GM21786 (cell line): Measurements from ENCODE around the gene ZNF337.
"Not testable (repeated sequence)": the region's sequence is repeated elsewhere in the genome, so short reads cannot be mapped to it uniquely, and the experiment has no call there.

Experiments used
- ATAC-seq: cut with Tn5 transposase; IDR thresholded peaks from one replicate; pipeline ENCODE4 v1.9.1; 2021; ENCODE audit not compliant: unreplicated experiment

The ZNF337 gene

DNA sequence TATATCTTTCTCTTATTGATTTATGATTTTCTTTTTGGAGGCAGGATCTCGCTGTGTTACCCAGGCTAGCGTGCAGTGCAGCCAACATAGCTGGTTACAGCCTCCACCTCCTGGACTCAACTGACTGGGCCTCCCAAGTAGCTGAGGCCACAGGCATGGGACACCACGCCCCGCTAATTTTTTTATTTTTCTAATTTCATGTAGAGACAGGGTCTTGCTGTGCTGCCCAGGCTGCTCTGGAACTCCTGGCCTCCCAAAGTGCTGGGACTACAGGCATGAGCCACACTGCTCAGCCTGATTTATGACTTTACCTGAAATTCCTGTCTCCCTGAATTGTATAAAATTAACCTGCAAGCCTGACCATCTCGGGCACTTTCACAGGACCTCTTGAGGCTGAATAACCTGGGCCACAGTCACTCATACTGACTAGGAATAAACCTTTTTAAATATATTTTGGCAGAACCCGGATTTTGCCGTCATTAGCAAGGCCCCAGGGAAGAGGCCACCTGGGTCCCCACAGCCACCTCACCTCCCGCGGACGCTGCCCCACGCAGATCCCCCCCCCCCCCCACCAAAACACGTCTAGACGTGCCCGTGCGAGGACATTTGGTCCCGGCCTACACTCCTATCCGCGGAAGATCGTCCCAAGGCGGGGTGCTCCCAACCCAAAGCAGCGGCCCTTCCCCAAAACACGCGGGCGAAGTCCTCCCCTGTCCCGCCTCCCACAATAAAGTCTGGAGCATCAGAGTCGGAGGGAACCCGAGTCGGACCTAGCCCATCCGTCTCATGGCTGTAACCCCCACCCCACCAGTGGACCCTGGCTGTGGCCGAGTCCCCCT lies 902 bp downstream of the ZNF337 start:
- peak; percentile 0 for ATAC-seq

GRCh38 chr20:25692499-25692898 lies 4.2 kb downstream of the ZNF337 start:
- ATAC-seq, result no peak

DNA sequence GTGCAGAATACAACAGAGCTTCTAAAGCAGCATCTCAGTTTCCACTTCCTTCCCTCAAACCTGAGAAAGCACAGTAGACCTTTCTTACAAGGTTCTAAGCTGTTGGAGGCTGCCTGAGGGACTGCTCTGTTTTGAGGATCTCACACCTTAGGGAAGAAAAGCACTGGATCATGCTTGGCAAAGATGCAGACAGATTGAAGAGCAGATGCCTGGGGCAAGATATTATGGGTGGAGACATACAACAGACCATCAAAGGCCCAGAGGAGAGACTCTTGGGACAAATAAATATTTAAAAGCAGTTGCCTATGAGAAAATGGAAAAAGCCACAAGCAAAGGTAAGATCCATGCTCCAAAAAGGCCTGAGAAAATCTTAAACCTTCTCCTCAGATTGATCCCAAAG lies 6.2 kb downstream of the ZNF337 start:
- ATAC-seq, result no peak

DNA sequence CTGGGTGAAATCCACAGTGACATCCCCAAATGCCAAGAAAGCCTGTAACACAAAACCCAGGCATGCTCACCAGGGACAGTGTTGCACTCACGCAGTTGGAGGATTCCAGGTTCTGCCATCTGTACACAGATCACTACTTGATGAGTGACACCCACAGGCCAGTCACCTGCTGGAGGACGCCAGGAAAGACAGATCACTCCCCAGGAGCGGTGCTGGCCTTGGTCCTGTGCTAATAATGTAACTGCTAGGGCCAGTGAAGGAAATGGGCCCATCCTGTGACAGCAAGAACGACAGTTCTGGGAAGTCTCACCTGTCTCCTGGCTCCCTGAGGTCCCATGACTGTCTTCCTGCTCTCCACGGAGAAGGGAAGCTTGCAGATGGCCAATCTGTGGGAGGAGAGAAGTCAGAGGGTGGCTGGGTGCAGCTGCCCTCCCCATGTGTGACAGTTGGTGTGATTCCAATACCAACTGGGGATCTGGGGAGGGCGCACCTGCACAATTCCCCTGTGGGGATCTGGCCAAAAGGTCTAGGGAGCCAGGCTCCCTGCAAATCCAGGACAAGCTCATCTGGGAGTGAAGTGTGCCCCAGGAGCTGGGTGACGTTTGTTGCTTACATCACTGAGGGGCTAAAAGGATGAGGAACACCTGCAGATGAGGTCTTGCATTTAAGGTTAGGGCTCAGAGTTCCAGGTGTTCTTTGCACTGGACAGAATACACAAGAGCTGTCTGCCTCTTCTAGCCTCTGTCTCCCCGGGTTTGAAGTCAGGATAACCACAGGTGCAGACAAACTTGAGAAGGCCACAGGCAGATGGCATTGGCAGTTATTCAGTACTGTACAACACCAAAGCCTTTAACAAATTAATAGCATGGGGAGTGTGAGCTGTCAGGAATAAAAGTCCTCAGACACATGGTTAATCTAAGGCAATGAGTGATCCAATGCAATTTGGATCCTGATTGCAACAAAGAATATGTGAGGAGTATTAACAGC lies 10.3 kb downstream of the ZNF337 start:
- peak; percentile 6 for ATAC-seq

- peak; percentile 92 for ATAC-seq
These were observed 11.2 kb downstream of the ZNF337 start for GRCh38 chr20:25685276-25686080.

- ATAC-seq, result not testable (repeated sequence)
These were observed 12.8 kb downstream of the ZNF337 start for GRCh38 chr20:25683826-25684225.

- no peak for ATAC-seq
These were observed 13.6 kb downstream of the ZNF337 start for GRCh38 chr20:25683050-25683449.

- ATAC-seq, result no peak
These were observed 20.4 kb downstream of the ZNF337 start for GRCh38 chr20:25676164-25676809.

DNA sequence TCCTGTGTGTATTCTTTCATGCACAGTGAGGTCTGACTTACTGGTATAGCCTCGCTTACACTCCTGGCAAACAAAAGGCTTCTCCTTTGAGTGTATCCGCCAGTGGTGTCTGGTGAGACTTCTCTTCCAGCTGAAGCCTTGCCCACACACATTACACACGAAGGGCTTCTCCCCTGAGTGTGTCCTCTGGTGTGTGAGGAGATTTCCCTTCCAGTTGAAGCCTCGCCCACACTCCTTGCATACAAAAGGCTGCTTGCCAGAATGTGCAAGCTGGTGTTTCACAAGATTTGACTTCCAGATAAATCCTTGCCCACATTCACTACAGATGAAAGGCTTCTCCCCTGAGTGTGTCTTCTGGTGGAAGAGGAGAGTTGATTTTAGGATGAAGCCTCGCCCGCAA lies 21.5 kb downstream of the ZNF337 start:
- no peak for ATAC-seq

- ATAC-seq, result no peak
These were observed 23.9 kb downstream of the ZNF337 start for GRCh38 chr20:25672659-25673235.

DNA sequence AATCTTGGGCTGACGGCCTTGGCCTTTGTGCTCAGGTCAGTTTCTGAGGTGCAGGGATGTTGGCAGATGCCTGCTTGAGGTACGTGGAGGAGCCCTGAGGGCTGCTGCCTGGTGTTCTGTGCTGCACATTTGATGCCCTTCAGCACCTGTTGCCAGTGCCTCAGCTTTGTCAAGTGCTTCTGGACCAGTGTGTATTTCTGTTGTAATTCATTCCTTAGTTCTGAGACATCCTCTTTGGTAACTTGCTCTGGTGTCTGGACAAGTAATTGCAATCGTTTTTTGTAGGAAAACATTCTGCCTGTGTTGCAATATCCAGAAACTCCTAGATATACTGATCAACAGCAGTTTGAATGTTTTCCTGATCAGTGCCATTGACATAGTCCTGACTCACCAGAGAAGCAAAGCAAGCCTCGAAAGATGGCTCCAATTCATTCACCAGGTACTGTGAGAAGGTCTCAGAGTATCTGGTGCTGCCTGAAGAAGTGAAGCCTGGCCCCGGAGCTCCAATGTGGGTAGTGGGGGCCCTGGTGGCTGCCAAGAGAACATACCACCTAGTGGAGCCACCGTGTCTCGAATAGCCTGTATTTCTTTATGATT lies 26.7 kb downstream of the ZNF337 start:
- no peak for ATAC-seq

- no peak for ATAC-seq
These were observed 28.2 kb downstream of the ZNF337 start for GRCh38 chr20:25668446-25668845.

GRCh38 chr20:25659999-25660398 lies 36.7 kb downstream of the ZNF337 start:
- no peak for ATAC-seq

DNA sequence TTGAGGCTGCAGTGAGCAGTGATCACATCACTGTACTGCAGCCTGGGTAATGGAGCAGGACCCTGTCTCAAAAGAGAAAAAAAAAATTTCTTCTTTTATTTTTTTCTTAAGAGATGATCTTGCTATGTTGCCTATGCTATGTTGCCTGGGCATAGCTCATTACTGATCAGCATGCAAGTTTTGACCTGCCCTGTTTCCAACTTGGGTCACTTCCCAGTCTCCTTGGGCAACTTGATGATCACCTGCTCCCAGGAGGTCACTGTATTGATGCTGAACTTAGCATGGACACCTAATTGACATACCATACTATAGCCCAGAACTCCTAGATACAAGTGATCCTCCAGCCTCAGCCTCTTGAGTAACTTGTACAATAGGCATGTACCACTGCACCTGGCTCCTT lies 42.2 kb downstream of the ZNF337 start:
- ATAC-seq, result no peak

- ATAC-seq, result not testable (repeated sequence)
These were observed 43.8 kb downstream of the ZNF337 start for GRCh38 chr20:25652866-25653265.

DNA sequence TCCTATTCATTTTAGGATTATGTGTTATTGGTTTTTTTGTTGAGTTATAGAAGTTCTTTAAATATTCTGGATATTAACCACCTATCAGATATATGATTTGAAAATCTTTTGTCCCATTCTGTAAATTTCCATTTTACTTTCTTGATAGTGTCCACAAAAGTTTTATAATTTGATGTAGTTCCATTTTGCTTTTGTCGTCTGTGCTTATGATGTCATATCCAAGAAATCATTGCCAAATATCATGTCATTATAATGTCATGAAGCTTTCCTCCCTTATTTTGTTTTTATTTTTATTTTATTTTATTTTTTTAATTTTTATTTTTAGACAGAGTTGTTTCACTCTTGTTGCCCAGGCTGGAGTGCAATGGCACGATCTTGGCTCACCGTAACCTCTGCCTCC lies 51.8 kb downstream of the ZNF337 start:
- no peak for ATAC-seq

DNA sequence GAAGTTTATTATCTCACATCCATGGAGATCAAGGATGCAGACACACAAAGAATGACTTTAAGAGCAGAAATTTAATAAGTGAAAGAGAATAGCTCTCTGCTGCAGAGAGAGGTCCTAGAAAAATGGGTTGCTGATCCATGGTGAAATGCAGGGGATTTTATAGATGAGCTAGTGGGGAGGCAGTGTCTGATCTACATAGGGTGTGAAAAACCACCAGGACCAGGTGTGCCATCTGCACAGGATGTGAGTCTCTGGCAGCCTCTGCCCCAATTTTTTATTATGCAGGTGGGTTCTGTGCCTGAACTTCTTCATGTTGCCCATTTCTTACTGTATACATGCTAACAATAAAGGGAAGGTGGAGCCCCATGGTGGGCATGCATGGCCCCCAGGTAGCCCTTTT lies 52.9 kb downstream of the ZNF337 start:
- no peak for ATAC-seq

DNA sequence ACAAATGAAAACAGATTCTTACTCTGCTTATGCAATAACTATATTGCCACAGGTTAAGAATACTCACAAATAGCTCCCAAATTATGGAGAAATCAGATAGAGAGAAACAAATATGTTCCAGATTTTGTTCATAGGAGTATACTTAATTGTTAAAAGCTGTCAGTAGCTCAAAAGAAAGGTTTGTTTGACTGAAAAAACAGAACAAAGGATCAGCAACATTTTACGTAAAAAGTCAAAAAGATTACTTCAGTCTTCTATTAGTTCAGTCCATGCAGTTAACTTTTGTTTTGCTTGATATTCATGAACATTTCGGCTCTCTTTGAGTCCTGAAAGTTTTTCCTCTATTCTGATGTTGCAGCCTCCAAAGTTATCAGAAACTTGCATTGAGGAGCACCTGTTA lies 59.4 kb downstream of the ZNF337 start:
- ATAC-seq, result no peak

GRCh38 chr20:25632940-25633790 lies 63.5 kb downstream of the ZNF337 start:
- no peak for ATAC-seq
